Liver (tissue), 9 donors: ENCODE measurements around the gene CCDC154. TPM values are rescaled to one million over a fixed set of nuclear protein-coding genes. Genes with fewer than 3 reads are reported as not detected.

Experiments used
- DNase-seq: peaks from one replicate; pipeline ENCODE4 v3.0.0-alpha.2; 2017; ENCODE audit warnings: low spot score
- H3K27ac ChIP-seq, 2 donors: one replicate each; pipeline ENCODE4 v1.7.0; 2013; ENCODE audit warnings: inconsistent platforms in 2 of 2, low read length in 2 of 2, control low read depth in 1 of 2, low read depth in 1 of 2, mild to moderate bottlenecking in 1 of 2
- H3K27me3 ChIP-seq, 4 donors: one replicate each; pipeline versions ENCODE4 v1.6.1 to v1.7.0; 2013; ENCODE audit warnings: low read length in 3 of 4, inconsistent platforms in 1 of 4, mild to moderate bottlenecking in 1 of 4, moderate library complexity in 1 of 4; ENCODE audit not compliant: control insufficient read depth in 4 of 4, insufficient read depth in 4 of 4
- H3K36me3 ChIP-seq, 4 donors: one replicate each; pipeline versions ENCODE4 v1.6.1 to v1.7.0; 2013; ENCODE audit warnings: low read length in 3 of 4, mild to moderate bottlenecking in 3 of 4, low read depth in 1 of 4, moderate library complexity in 1 of 4; ENCODE audit not compliant: control insufficient read depth in 4 of 4, insufficient read depth in 3 of 4
- H3K4me1 ChIP-seq, 4 donors: one replicate each; pipeline versions ENCODE4 v1.6.1 to v1.7.0; 2013; ENCODE audit warnings: low read length in 3 of 4, mild to moderate bottlenecking in 3 of 4, moderate library complexity in 1 of 4; ENCODE audit not compliant: control insufficient read depth in 4 of 4, insufficient read depth in 4 of 4
- H3K4me3 ChIP-seq, 3 donors: one replicate each; pipeline versions ENCODE4 v1.6.1 to v1.7.0; 2013; ENCODE audit warnings: low read length in 3 of 3, control low read depth in 1 of 3, low read depth in 1 of 3, mild to moderate bottlenecking in 1 of 3
- H3K9ac ChIP-seq, 2 donors: one replicate each; pipeline ENCODE4 v1.7.0; 2013; ENCODE audit warnings: low read length in 2 of 2, mild to moderate bottlenecking in 2 of 2, moderate library complexity in 2 of 2, control low read depth in 1 of 2, low read depth in 1 of 2
- H3K9me3 ChIP-seq, 4 donors: one replicate each; pipeline versions ENCODE4 v1.6.1 to v1.7.0; 2013; ENCODE audit warnings: low read length in 3 of 4; ENCODE audit not compliant: control insufficient read depth in 4 of 4
- ATF3 ChIP-seq: IDR thresholded peaks from 2 replicates; pipeline ENCODE4 v1.6.1; 2016; ENCODE audit warnings: antibody characterized with exemption
- CTCF ChIP-seq: fragments of 150-350 bp; IDR thresholded peaks from 2 replicates; pipeline ENCODE4 v1.5.1; 2017; ENCODE audit warnings: improper control_type of control experiment, low read depth, low read length; ENCODE audit not compliant: missing input control
- EGR1 ChIP-seq, 2 donors: IDR thresholded peaks; 2 replicates each; pipeline ENCODE4 v1.6.1; 2016 to 2018; ENCODE audit warnings: antibody characterized with exemption in 2 of 2, low read depth in 2 of 2
- FOXA1 ChIP-seq: IDR thresholded peaks from 2 replicates; pipeline ENCODE4 v1.6.1; 2016; ENCODE audit warnings: antibody characterized with exemption
- FOXA2 ChIP-seq: IDR thresholded peaks from 2 replicates; pipeline ENCODE4 v1.6.1; 2016; ENCODE audit warnings: antibody characterized with exemption
- GABPA ChIP-seq, 2 donors: IDR thresholded peaks in 1 of 2; conservative IDR thresholded peaks in 1 of 2; 2 replicates each; pipeline ENCODE4 v1.6.1; 2016; ENCODE audit warnings: antibody characterized with exemption in 2 of 2, mild to moderate bottlenecking in 1 of 2, moderate library complexity in 1 of 2
- HNF4A ChIP-seq, 2 donors: conservative IDR thresholded peaks; 2 replicates each; pipeline ENCODE4 v1.6.1; 2016; ENCODE audit warnings: antibody characterized with exemption in 2 of 2, mild to moderate bottlenecking in 2 of 2
- HNF4G ChIP-seq: IDR thresholded peaks from 2 replicates; pipeline ENCODE4 v1.6.1; 2016; ENCODE audit warnings: antibody characterized with exemption
- JUND ChIP-seq, 2 donors: IDR thresholded peaks; 2 replicates each; pipeline ENCODE4 v1.6.1; 2016; ENCODE audit warnings: antibody characterized with exemption in 2 of 2
- MAX ChIP-seq: IDR thresholded peaks from 2 replicates; pipeline ENCODE4 v1.6.1; 2016; ENCODE audit warnings: antibody characterized with exemption
- NR2F2 ChIP-seq: IDR thresholded peaks from 2 replicates; pipeline ENCODE4 v1.6.1; 2016; ENCODE audit warnings: antibody characterized with exemption
- RAD21 ChIP-seq, 2 donors: IDR thresholded peaks; 2 replicates each; pipeline ENCODE4 v1.6.1; 2016; ENCODE audit warnings: antibody characterized with exemption in 2 of 2, mild to moderate bottlenecking in 2 of 2
- REST ChIP-seq: IDR thresholded peaks from 2 replicates; pipeline ENCODE4 v1.6.1; 2016; ENCODE audit warnings: antibody characterized with exemption, mild to moderate bottlenecking
- RXRA ChIP-seq, 2 donors: IDR thresholded peaks; 2 replicates each; pipeline ENCODE4 v1.6.1; 2017 to 2018; ENCODE audit warnings: antibody characterized with exemption in 2 of 2, mild to moderate bottlenecking in 1 of 2
- SP1 ChIP-seq: IDR thresholded peaks from 2 replicates; pipeline ENCODE4 v1.6.1; 2018; ENCODE audit warnings: antibody characterized with exemption, mild to moderate bottlenecking
- TAF1 ChIP-seq: conservative IDR thresholded peaks from 2 replicates; pipeline ENCODE4 v1.6.1; 2016; ENCODE audit warnings: antibody characterized with exemption, mild to moderate bottlenecking
- YY1 ChIP-seq: IDR thresholded peaks from 2 replicates; pipeline ENCODE4 v1.6.1; 2016; ENCODE audit warnings: antibody characterized with exemption, mild to moderate bottlenecking
- ZBTB33 ChIP-seq: IDR thresholded peaks from 2 replicates; pipeline ENCODE4 v1.6.1; 2016; ENCODE audit warnings: antibody characterized with exemption
- WGBS: extraction: QIAGEN DNeasy Blood & Tissue Kit; methylation state at CpG from one replicate; pipeline ENCODE4 v1.1.7; 2013; 5-methylcytosine and 5-hydroxymethylcytosine counted together
- polyA plus RNA-seq, 2 donors: library from polyadenylated mRNA; stranded (reverse) in 1 of 2; unstranded in 1 of 2; fragments of 200-250 nt in 1 of 2; fragments of >200 nt in 1 of 2; fragmentation: Nextera tagmentation in 1 of 2; extraction: Ambion mirVana in 1 of 2; gene quantifications; one replicate each; pipeline versions ENCODE4 v1.2.1 to v1.2.3, GENCODE V29; 2013 to 2015
- total RNA-seq, 2 donors: library from RNA; depleted of rRNA; stranded (reverse); fragments of >200 nt; gene quantifications; one replicate each; pipeline ENCODE4 v1.2.3, GENCODE V29; 2014
- donor health status: healthy.
- donor health status: healthy.
- donor health status: healthy.
- donor health status: healthy.
- donor health status: healthy.

Gene CCDC154
- total and polyA plus RNA-seq, 4 donors, result 0.18 to 0.42 (median 0.39) TPM; not detected in 1

- Histone ChIP-seq H3K4me1 (no peaks in the 10 kb centered on the region), H3K27me3 (no peaks in the 10 kb centered on the region), H3K9me3 (no peaks in the 10 kb centered on the region), H3K4me3 (no peak overlapping the region), H3K9ac (no peak overlapping the region), H3K27ac (no peak overlapping the region), H3K36me3 (peaks cover 0 to 54% (median 11%) of the 10 kb centered on the region in 4 donors)
- TF ChIP-seq ATF3 (no peak), EGR1 (IDR thresholded peaks at IDR 0.05; ENCODE audit: low read depth in 2 of 2) (no peak), NR2F2 (no peak), TAF1 (no peak), REST (no peak), FOXA1 (no peak), SP1 (no peak), RAD21 (IDR thresholded peaks at IDR 0.05) (no peak), MAX (no peak), FOXA2 (no peak), GABPA (IDR thresholded peaks at IDR 0.05 in 1 of 2, conservative IDR thresholded peaks at IDR 0.05 in 1 of 2) (no peak), JUND (IDR thresholded peaks at IDR 0.05) (no peak), YY1 (no peak), HNF4G (no peak), RXRA (IDR thresholded peaks at IDR 0.05) (no peak), CTCF (no peak), HNF4A (conservative IDR thresholded peaks at IDR 0.05) (no peak), ZBTB33 (no peak)
- no peak for DNase-seq
- 96% methylated on average over 29 of the region's 29 CpGs for WGBS
These were observed 5.9 kb upstream of the CCDC154 start for GRCh38 chr16:1450218-1450617.
